ENCODE data around the gene UBE2D3. TPM values are rescaled to one million over a fixed set of nuclear protein-coding genes. Genes with fewer than 3 reads are reported as not detected.
A peak's percentile ranks its signal among the peaks of the same experiment; 100 is the strongest.

UBE2D3 gene
- polyA plus RNA-seq, 1 donor: 281 TPM

GRCh38 chr4:102836596-102836995, 9.2 kb upstream of the UBE2D3 start:
- Histone ChIP-seq H3K27me3 (ENCODE audit: control insufficient read depth, insufficient read depth, low read length) (no peaks in the 10 kb centered on the region), H3K27ac (ENCODE audit: low read length) (no peak overlapping the region), H3K36me3 (ENCODE audit: control insufficient read depth, insufficient read depth, low read length) (no peaks in the 10 kb centered on the region), H3K9me3 (ENCODE audit: control insufficient read depth, low read depth, low read length) (no peaks in the 10 kb centered on the region), H3K4me3 (ENCODE audit: low read length) (no peak overlapping the region), H3K4me1 (ENCODE audit: control insufficient read depth, insufficient read depth, low read length) (no peaks in the 10 kb centered on the region)
- 100% methylated on average over 1 of the region's 1 CpG for WGBS (ENCODE audit: insufficient coverage, low lambda C conversion rate)
- DNase-seq: no peak

GRCh38 chr4:102832667-102833066, 5.3 kb upstream of the UBE2D3 start:
- Histone ChIP-seq H3K27me3 (ENCODE audit: control insufficient read depth, insufficient read depth, low read length) (no peaks in the 10 kb centered on the region), H3K36me3 (ENCODE audit: control insufficient read depth, insufficient read depth, low read length) (no peaks in the 10 kb centered on the region)

GRCh38 chr4:102832105-102832504, 4.8 kb upstream of the UBE2D3 start:
- Histone ChIP-seq H3K4me1 (ENCODE audit: control insufficient read depth, insufficient read depth, low read length) (peaks cover 6% of the 10 kb centered on the region), H3K36me3 (ENCODE audit: control insufficient read depth, insufficient read depth, low read length) (no peaks in the 10 kb centered on the region), H3K9me3 (ENCODE audit: control insufficient read depth, low read depth, low read length) (no peaks in the 10 kb centered on the region), H3K27me3 (ENCODE audit: control insufficient read depth, insufficient read depth, low read length) (no peaks in the 10 kb centered on the region), H3K4me3 (ENCODE audit: low read length) (no peak overlapping the region), H3K27ac (ENCODE audit: low read length) (no peak overlapping the region)
- WGBS (ENCODE audit: insufficient coverage, low lambda C conversion rate): 100% methylated on average over 4 of the region's 4 CpGs
- DNase-seq: no peak

More at GRCh38 chr4:102832667-102833066, 5.3 kb upstream of the UBE2D3 start:
- Histone ChIP-seq H3K4me1 (ENCODE audit: control insufficient read depth, insufficient read depth, low read length) (peaks cover 6% of the 10 kb centered on the region), H3K4me3 (ENCODE audit: low read length) (no peak overlapping the region), H3K9me3 (ENCODE audit: control insufficient read depth, low read depth, low read length) (no peaks in the 10 kb centered on the region), H3K27ac (ENCODE audit: low read length) (no peak overlapping the region)
- 83% methylated on average over 1 of the region's 1 CpG for WGBS (ENCODE audit: insufficient coverage, low lambda C conversion rate)
- no peak for DNase-seq

GRCh38 chr4:102829803-102830202, 2.5 kb upstream of the UBE2D3 start:
- no peaks in the 10 kb centered on the region for H3K27me3 ChIP-seq (ENCODE audit: control insufficient read depth, insufficient read depth, low read length)
- H3K4me1 ChIP-seq (ENCODE audit: control insufficient read depth, insufficient read depth, low read length): peaks cover 6% of the 10 kb centered on the region
- WGBS (ENCODE audit: insufficient coverage, low lambda C conversion rate): no CpG with 5 or more reads among the region's 7 CpGs
- H3K27ac ChIP-seq (ENCODE audit: low read length): peak overlapping the region; percentile 100
- no peaks in the 10 kb centered on the region for H3K9me3 ChIP-seq (ENCODE audit: control insufficient read depth, low read depth, low read length)
- no peak for DNase-seq
- H3K36me3 ChIP-seq (ENCODE audit: control insufficient read depth, insufficient read depth, low read length): no peaks in the 10 kb centered on the region
- H3K4me3 ChIP-seq (ENCODE audit: low read length): no peak overlapping the region

GRCh38 chr4:102828497-102828808, 1.1 kb upstream of the UBE2D3 start:
- Histone ChIP-seq H3K27ac (ENCODE audit: low read length) (peak overlapping the region; percentile 100), H3K4me1 (ENCODE audit: control insufficient read depth, insufficient read depth, low read length) (peaks cover 11% of the 10 kb centered on the region), H3K27me3 (ENCODE audit: control insufficient read depth, insufficient read depth, low read length) (no peaks in the 10 kb centered on the region), H3K4me3 (ENCODE audit: low read length) (peak overlapping the region; percentile 98), H3K36me3 (ENCODE audit: control insufficient read depth, insufficient read depth, low read length) (no peaks in the 10 kb centered on the region), H3K9me3 (ENCODE audit: control insufficient read depth, low read depth, low read length) (no peaks in the 10 kb centered on the region)
- no peak for DNase-seq
- no CpG with 5 or more reads among the region's 4 CpGs for WGBS (ENCODE audit: insufficient coverage, low lambda C conversion rate)

- peak overlapping the region; percentile 98 for H3K4me3 ChIP-seq (ENCODE audit: low read length)
- no CpG with 5 or more reads among the region's 50 CpGs for WGBS (ENCODE audit: insufficient coverage, low lambda C conversion rate)
- H3K4me1 ChIP-seq (ENCODE audit: control insufficient read depth, insufficient read depth, low read length): peaks cover 15% of the 10 kb centered on the region
- DNase-seq: peak; percentile 100
- H3K9me3 ChIP-seq (ENCODE audit: control insufficient read depth, low read depth, low read length): no peaks in the 10 kb centered on the region
- H3K27ac ChIP-seq (ENCODE audit: low read length): peak overlapping the region; percentile 100
- H3K27me3 ChIP-seq (ENCODE audit: control insufficient read depth, insufficient read depth, low read length): no peaks in the 10 kb centered on the region
- no peaks in the 10 kb centered on the region for H3K36me3 ChIP-seq (ENCODE audit: control insufficient read depth, insufficient read depth, low read length)
Measured at GRCh38 chr4:102827674-102828496, 534 bp upstream of the UBE2D3 start.

GRCh38 chr4:102826105-102826889, 1.1 kb downstream of the UBE2D3 start:
- no peak for DNase-seq
- WGBS (ENCODE audit: insufficient coverage, low lambda C conversion rate): 0% methylated on average over 4 of the region's 38 CpGs
- Histone ChIP-seq H3K9me3 (ENCODE audit: control insufficient read depth, low read depth, low read length) (no peaks in the 10 kb centered on the region), H3K4me1 (ENCODE audit: control insufficient read depth, insufficient read depth, low read length) (peaks cover 15% of the 10 kb centered on the region), H3K27me3 (ENCODE audit: control insufficient read depth, insufficient read depth, low read length) (no peaks in the 10 kb centered on the region), H3K27ac (ENCODE audit: low read length) (peak overlapping the region; percentile 100), H3K4me3 (ENCODE audit: low read length) (peak overlapping the region; percentile 98), H3K36me3 (ENCODE audit: control insufficient read depth, insufficient read depth, low read length) (no peaks in the 10 kb centered on the region)

- Histone ChIP-seq H3K4me1 (ENCODE audit: control insufficient read depth, insufficient read depth, low read length) (peaks cover 15% of the 10 kb centered on the region), H3K27me3 (ENCODE audit: control insufficient read depth, insufficient read depth, low read length) (no peaks in the 10 kb centered on the region), H3K4me3 (ENCODE audit: low read length) (peak overlapping the region; percentile 98), H3K9me3 (ENCODE audit: control insufficient read depth, low read depth, low read length) (no peaks in the 10 kb centered on the region), H3K36me3 (ENCODE audit: control insufficient read depth, insufficient read depth, low read length) (no peaks in the 10 kb centered on the region), H3K27ac (ENCODE audit: low read length) (peak overlapping the region; percentile 100)
- DNase-seq: peak; percentile 35 to 76
- 0% methylated on average over 9 of the region's 23 CpGs for WGBS (ENCODE audit: insufficient coverage, low lambda C conversion rate)
Measured at GRCh38 chr4:102825261-102826091, 1.9 kb downstream of the UBE2D3 start.

GRCh38 chr4:102824398-102824797, 3.0 kb downstream of the UBE2D3 start:
- peaks cover 3% of the 10 kb centered on the region for H3K36me3 ChIP-seq (ENCODE audit: control insufficient read depth, insufficient read depth, low read length)
- H3K4me1 ChIP-seq (ENCODE audit: control insufficient read depth, insufficient read depth, low read length): peaks cover 17% of the 10 kb centered on the region
- no peaks in the 10 kb centered on the region for H3K9me3 ChIP-seq (ENCODE audit: control insufficient read depth, low read depth, low read length)
- 0% methylated on average over 1 of the region's 2 CpGs for WGBS (ENCODE audit: insufficient coverage, low lambda C conversion rate)
- H3K27me3 ChIP-seq (ENCODE audit: control insufficient read depth, insufficient read depth, low read length): no peaks in the 10 kb centered on the region
- DNase-seq: peak in 1 of 2 donors; percentile 25
- H3K4me3 ChIP-seq (ENCODE audit: low read length): peak overlapping the region; percentile 98
- peak overlapping the region; percentile 100 for H3K27ac ChIP-seq (ENCODE audit: low read length)

GRCh38 chr4:102823897-102824296, 3.5 kb downstream of the UBE2D3 start:
- Histone ChIP-seq H3K9me3 (ENCODE audit: control insufficient read depth, low read depth, low read length) (no peaks in the 10 kb centered on the region), H3K4me3 (ENCODE audit: low read length) (peak overlapping the region; percentile 15), H3K27ac (ENCODE audit: low read length) (peak overlapping the region; percentile 5), H3K36me3 (ENCODE audit: control insufficient read depth, insufficient read depth, low read length) (peaks cover 3% of the 10 kb centered on the region), H3K27me3 (ENCODE audit: control insufficient read depth, insufficient read depth, low read length) (no peaks in the 10 kb centered on the region), H3K4me1 (ENCODE audit: control insufficient read depth, insufficient read depth, low read length) (peaks cover 14% of the 10 kb centered on the region)
- WGBS (ENCODE audit: insufficient coverage, low lambda C conversion rate): no CpG with 5 or more reads among the region's 4 CpGs
- DNase-seq: no peak

All from large intestine (tissue), 3 donors.